ENCODE data around the gene PTPRN2. TPM values are rescaled to one million over a fixed set of nuclear protein-coding genes. Genes with fewer than 3 reads are reported as not detected.

Gene PTPRN2
- total RNA-seq, 1 experiment from 2014 or later = 1.7 TPM

DNA sequence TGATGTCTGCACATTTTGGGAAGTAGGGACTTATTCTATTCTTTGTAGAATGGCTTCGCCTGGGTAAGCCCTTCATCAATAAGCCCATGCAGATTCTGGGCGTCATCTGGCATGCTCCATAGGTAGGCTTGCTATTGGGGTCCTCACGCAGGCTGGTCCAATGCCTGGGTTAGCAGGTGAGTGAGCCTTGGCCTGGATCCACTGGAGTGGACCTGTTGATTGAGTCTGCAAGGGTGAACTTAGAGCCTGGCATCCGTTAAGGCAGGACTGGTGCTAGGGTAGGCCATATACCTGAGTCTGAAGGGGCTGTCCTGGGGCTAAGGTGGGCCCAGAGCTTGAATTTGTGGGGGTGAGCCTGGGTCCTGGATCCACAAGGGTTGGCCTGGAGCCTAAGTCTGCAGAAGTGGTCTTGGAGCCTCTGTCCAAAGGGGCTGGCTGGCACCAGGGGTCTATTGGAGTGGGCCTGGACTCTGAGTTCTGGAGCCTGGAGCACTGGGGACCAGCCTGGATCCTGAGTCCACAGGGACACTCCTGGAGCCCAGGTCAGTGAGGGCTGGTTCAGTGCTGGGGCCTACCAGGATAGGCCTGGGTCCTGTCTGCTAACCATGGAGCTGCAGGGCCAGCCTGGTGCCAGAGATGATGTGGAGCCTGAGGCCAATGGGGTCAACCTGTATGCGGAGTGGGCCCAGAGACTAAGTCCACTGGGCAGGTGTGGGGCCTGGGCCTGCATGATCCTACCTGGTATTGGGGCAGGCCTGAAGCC, 297.7 kb downstream of the PTPRN2 start:
- Histone ChIP-seq H3K27ac (ENCODE audit: low read length) (no peak overlapping the region), H3K4me1 (ENCODE audit: low read length) (no peaks in the 10 kb centered on the region), H3K9me3 (ENCODE audit: low read length) (peaks cover 24% of the 10 kb centered on the region), H3K27me3 (ENCODE audit: low read length) (0 out of 2 replicates have a peak, but pooled peaks cover 3% of the 10 kb centered on the region), H3K9me2 (replicated peaks; ENCODE audit: insufficient read depth, low read length) (no peaks in the 10 kb centered on the region), H3K79me2 (ENCODE audit: low read length) (no peaks in the 10 kb centered on the region), H3K4me3 (ENCODE audit: low read length) (no peak overlapping the region), H3K36me3 (ENCODE audit: insufficient read depth, low read length) (no peaks in the 10 kb centered on the region), H4K20me1 (ENCODE audit: insufficient read depth, low read depth, low read length) (no peaks in the 10 kb centered on the region), H3K9ac (ENCODE audit: low read length) (no peak overlapping the region), H3K4me2 (ENCODE audit: low read depth, low read length, poor library complexity, severe bottlenecking) (no peak overlapping the region), H2AFZ (ENCODE audit: low read length) (no peak overlapping the region)
- no peak for DNase-seq

DNA sequence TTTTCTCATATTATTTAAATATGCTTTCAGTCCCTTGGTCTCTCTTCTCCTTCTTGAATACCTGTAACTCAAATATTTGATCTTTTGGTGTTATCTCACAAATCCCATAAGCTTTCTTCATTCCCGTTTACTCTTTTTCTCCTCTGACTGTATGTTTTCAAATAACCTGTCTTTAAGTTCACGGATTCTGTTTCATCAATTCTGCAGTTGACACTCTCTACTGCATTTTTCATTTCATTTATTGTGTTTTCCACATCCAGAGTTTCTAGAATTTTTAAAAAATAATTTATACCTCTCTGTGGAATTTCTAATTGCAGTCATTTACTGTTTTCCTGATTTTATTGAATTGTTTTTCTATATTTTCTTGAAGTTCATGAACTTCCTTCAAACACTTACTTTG, 298.4 kb downstream of the PTPRN2 start:
- Histone ChIP-seq H3K4me3 (ENCODE audit: low read length) (no peak overlapping the region), H3K9me3 (ENCODE audit: low read length) (peaks cover 24% of the 10 kb centered on the region)

DNA sequence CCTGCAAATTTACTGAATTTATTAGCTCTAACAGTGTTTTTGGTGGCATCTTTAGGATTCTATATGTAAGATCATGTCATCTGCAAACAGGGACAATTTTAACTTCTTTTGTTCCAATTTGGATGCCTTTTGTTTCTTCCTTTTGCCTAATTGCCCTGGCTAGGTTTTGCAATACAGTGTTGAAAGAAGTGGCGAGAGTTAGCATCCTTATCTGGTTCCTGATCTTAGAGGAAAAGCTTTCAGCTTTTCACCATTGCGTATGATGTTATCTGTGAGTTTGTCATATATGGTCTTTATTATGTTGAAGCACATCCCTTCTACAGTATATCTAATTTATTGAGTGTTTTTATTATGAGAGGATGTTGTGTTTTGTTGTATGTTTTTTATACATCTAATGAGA, 301.4 kb downstream of the PTPRN2 start:
- Histone ChIP-seq H3K4me2 (ENCODE audit: low read depth, low read length, poor library complexity, severe bottlenecking) (no peak overlapping the region), H4K20me1 (ENCODE audit: insufficient read depth, low read depth, low read length) (no peaks in the 10 kb centered on the region), H3K79me2 (ENCODE audit: low read length) (no peaks in the 10 kb centered on the region), H3K27me3 (ENCODE audit: low read length) (0 out of 2 replicates have a peak, but pooled peaks cover 3% of the 10 kb centered on the region), H3K9ac (ENCODE audit: low read length) (no peak overlapping the region), H3K4me3 (ENCODE audit: low read length) (no peak overlapping the region), H3K9me2 (replicated peaks; ENCODE audit: insufficient read depth, low read length) (no peaks in the 10 kb centered on the region), H3K9me3 (ENCODE audit: low read length) (peaks cover 24% of the 10 kb centered on the region), H3K36me3 (ENCODE audit: insufficient read depth, low read length) (no peaks in the 10 kb centered on the region), H3K27ac (ENCODE audit: low read length) (no peak overlapping the region), H3K4me1 (ENCODE audit: low read length) (no peaks in the 10 kb centered on the region), H2AFZ (ENCODE audit: low read length) (no peak overlapping the region)
- no peak for DNase-seq

More for the DNA sequence above, 298.4 kb downstream of the PTPRN2 start:
- Histone ChIP-seq H2AFZ (ENCODE audit: low read length) (no peak overlapping the region), H3K27me3 (ENCODE audit: low read length) (0 out of 2 replicates have a peak, but pooled peaks cover 3% of the 10 kb centered on the region), H3K79me2 (ENCODE audit: low read length) (no peaks in the 10 kb centered on the region), H3K9me2 (replicated peaks; ENCODE audit: insufficient read depth, low read length) (no peaks in the 10 kb centered on the region), H3K36me3 (ENCODE audit: insufficient read depth, low read length) (no peaks in the 10 kb centered on the region), H3K27ac (ENCODE audit: low read length) (no peak overlapping the region), H3K9ac (ENCODE audit: low read length) (no peak overlapping the region), H3K4me2 (ENCODE audit: low read depth, low read length, poor library complexity, severe bottlenecking) (no peak overlapping the region), H3K4me1 (ENCODE audit: low read length) (no peaks in the 10 kb centered on the region), H4K20me1 (ENCODE audit: insufficient read depth, low read depth, low read length) (no peaks in the 10 kb centered on the region)
- no peak for DNase-seq

DNA sequence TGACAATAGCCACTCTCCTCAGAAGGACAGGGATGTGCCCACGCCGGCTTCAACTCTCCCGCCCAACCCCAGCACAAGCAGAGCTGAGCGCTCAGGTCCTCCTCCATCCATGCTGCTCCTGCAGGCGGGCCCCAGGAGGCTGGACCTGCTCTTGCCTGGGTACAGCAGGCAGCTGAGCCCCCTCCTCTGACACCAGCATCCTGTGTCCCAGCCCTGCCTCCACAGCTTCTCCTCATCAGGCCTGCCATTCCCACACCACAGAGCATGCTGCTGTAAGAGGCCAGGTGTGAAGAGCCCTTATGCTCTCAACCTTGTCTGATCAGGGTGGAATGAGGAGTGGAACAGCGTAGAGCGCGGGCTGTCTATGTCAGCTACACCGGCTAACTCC, 302.2 kb downstream of the PTPRN2 start:
- Histone ChIP-seq H3K4me3 (ENCODE audit: low read length) (no peak overlapping the region), H3K27ac (ENCODE audit: low read length) (no peak overlapping the region), H3K36me3 (ENCODE audit: insufficient read depth, low read length) (no peaks in the 10 kb centered on the region), H2AFZ (ENCODE audit: low read length) (no peak overlapping the region), H3K4me1 (ENCODE audit: low read length) (no peaks in the 10 kb centered on the region), H3K9me2 (replicated peaks; ENCODE audit: insufficient read depth, low read length) (no peaks in the 10 kb centered on the region), H3K27me3 (ENCODE audit: low read length) (0 out of 2 replicates have a peak, but pooled peaks cover 3% of the 10 kb centered on the region), H3K9me3 (ENCODE audit: low read length) (peaks cover 24% of the 10 kb centered on the region), H3K9ac (ENCODE audit: low read length) (no peak overlapping the region), H4K20me1 (ENCODE audit: insufficient read depth, low read depth, low read length) (no peaks in the 10 kb centered on the region), H3K79me2 (ENCODE audit: low read length) (no peaks in the 10 kb centered on the region), H3K4me2 (ENCODE audit: low read depth, low read length, poor library complexity, severe bottlenecking) (no peak overlapping the region)
- DNase-seq = no peak

DNA sequence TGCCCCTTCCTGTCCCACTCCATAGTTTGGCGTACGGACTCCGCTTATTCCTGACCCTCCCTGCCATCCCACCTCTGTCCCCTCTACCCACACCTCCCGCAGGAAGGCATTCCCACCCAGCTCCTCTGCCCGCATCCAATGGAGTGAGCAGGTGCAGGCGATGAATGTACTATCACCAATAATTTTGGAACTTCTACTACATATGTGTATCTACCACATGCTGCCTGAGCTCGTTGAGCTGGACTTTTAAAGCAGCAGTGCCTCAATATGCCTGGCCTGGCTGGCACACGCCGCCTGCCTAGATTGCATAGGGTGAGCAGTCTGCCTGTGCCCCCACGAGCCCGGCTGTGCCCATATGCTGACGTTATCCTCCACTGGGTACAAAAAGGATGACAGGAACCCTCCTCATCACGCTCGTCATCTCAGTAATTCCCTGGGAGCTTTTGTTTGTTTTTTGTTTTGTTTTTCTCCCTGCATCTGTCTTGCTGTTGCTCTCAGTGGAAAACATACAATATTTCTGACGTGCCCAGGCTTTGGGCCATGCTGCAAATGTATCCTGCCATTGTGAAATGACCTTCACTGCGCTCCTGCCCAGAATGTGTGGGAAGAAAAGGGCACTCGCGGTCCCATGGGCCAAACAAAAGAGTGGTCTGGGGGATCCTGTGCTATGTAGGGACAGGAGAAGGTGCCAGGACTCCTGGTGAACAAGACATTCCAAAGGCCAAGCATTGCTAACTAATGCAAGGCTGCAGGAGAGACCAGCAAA, 302.8 kb downstream of the PTPRN2 start:
- Histone ChIP-seq H3K79me2 (ENCODE audit: low read length) (no peaks in the 10 kb centered on the region), H3K27ac (ENCODE audit: low read length) (no peak overlapping the region), H3K27me3 (ENCODE audit: low read length) (0 out of 2 replicates have a peak, but pooled peaks cover 3% of the 10 kb centered on the region), H3K9me3 (ENCODE audit: low read length) (peaks cover 23% of the 10 kb centered on the region), H4K20me1 (ENCODE audit: insufficient read depth, low read depth, low read length) (no peaks in the 10 kb centered on the region), H3K4me3 (ENCODE audit: low read length) (no peak overlapping the region), H3K4me2 (ENCODE audit: low read depth, low read length, poor library complexity, severe bottlenecking) (no peak overlapping the region), H3K4me1 (ENCODE audit: low read length) (no peaks in the 10 kb centered on the region), H3K9me2 (replicated peaks; ENCODE audit: insufficient read depth, low read length) (no peaks in the 10 kb centered on the region), H2AFZ (ENCODE audit: low read length) (no peak overlapping the region), H3K36me3 (ENCODE audit: insufficient read depth, low read length) (no peaks in the 10 kb centered on the region), H3K9ac (ENCODE audit: low read length) (no peak overlapping the region)
- DNase-seq = no peak

DNA sequence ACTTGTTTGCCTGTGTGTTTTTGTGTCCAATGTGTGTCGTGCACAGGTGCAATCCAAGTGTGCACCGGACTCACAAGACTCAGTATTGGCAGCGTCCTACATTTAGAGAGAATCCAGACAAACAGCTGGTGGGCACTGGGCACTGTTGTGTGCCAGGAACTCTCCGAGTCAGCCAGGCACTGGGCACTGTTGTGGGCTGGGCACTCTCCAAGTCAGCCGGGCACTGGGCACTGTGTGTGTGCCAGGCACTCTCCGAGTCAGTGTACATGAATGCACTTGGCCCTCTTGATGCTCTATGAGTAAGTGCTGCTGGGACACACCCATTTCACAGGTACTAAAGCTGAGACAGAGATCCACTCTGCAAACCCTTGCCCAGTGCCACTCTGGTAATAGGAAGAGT, 303.5 kb downstream of the PTPRN2 start:
- no peak overlapping the region for H2AFZ ChIP-seq (ENCODE audit: low read length)
- H3K9me2 ChIP-seq (replicated peaks; ENCODE audit: insufficient read depth, low read length) = no peaks in the 10 kb centered on the region
- H3K27ac ChIP-seq (ENCODE audit: low read length) = no peak overlapping the region
- H3K9me3 ChIP-seq (ENCODE audit: low read length) = peaks cover 19% of the 10 kb centered on the region
- no peaks in the 10 kb centered on the region for H3K79me2 ChIP-seq (ENCODE audit: low read length)
- H4K20me1 ChIP-seq (ENCODE audit: insufficient read depth, low read depth, low read length) = no peaks in the 10 kb centered on the region
- H3K27me3 ChIP-seq (ENCODE audit: low read length) = 0 out of 2 replicates have a peak, but pooled peaks cover 3% of the 10 kb centered on the region
- DNase-seq = no peak
- H3K4me2 ChIP-seq (ENCODE audit: low read depth, low read length, poor library complexity, severe bottlenecking) = no peak overlapping the region
- H3K9ac ChIP-seq (ENCODE audit: low read length) = no peak overlapping the region
- no peaks in the 10 kb centered on the region for H3K4me1 ChIP-seq (ENCODE audit: low read length)
- H3K4me3 ChIP-seq (ENCODE audit: low read length) = no peak overlapping the region
- no peaks in the 10 kb centered on the region for H3K36me3 ChIP-seq (ENCODE audit: insufficient read depth, low read length)

DNA sequence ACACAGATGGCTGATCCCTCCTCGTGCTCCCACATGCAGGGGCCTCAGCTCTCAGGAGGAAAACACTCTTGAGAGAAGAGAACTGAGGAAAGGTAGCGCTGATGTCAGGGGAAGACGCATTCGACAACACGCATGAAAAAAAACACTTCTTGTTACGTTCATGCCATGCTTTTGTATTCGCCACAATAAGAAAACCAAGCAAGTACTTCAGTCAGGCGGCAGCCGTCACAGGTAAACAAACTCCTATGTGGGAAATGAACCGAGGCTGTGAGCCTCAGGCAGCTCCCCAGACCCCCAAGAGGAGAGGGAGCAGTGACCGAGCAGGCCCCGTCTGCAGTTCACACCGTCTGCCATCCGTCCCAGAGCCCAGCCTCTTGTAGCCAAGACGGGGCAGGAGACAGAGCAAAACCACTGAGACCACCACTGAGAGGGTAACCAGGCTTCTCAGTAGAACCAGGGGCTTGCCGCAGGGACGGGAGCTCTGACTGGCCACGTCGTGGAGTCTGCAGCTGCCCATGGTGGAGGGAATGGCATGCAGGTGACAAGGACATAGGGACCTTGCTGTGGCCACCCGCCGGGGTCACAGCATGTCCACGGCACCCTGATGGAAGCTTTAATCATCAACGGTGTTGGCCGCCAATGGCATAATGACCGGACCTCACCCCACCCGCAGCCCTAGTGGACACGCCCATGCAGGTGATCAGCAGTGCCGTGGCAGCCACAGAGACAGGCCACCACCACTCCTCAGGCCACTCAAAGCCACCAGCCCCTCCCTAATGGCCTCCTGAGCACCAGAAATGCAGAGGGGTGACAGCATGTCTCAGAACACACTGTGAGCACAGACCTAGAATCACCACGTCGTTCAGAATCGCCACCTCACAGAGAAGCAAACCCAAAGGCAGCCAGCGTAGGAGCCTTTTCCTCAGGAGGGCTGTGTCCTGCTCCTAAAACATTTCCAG, 304.3 kb downstream of the PTPRN2 start:
- no peaks in the 10 kb centered on the region for H3K4me1 ChIP-seq (ENCODE audit: low read length)
- no peak overlapping the region for H3K9ac ChIP-seq (ENCODE audit: low read length)
- no peaks in the 10 kb centered on the region for H3K79me2 ChIP-seq (ENCODE audit: low read length)
- no peaks in the 10 kb centered on the region for H3K36me3 ChIP-seq (ENCODE audit: insufficient read depth, low read length)
- no peak overlapping the region for H2AFZ ChIP-seq (ENCODE audit: low read length)
- H3K27ac ChIP-seq (ENCODE audit: low read length) = no peak overlapping the region
- no peak overlapping the region for H3K4me3 ChIP-seq (ENCODE audit: low read length)
- peaks cover 18% of the 10 kb centered on the region for H3K9me3 ChIP-seq (ENCODE audit: low read length)
- H4K20me1 ChIP-seq (ENCODE audit: insufficient read depth, low read depth, low read length) = no peaks in the 10 kb centered on the region
- H3K27me3 ChIP-seq (ENCODE audit: low read length) = 0 out of 2 replicates have a peak, but pooled peaks cover 3% of the 10 kb centered on the region
- H3K4me2 ChIP-seq (ENCODE audit: low read depth, low read length, poor library complexity, severe bottlenecking) = no peak overlapping the region
- H3K9me2 ChIP-seq (replicated peaks; ENCODE audit: insufficient read depth, low read length) = no peaks in the 10 kb centered on the region
- no peak for DNase-seq
